Measurements from ENCODE around the gene ARTN.

Gene ARTN

GRCh38 chr1:43938383-43938782 lies 4.8 kb downstream of the ARTN start:
- Histone ChIP-seq H3K27me3 (ENCODE audit: control insufficient read depth in 1 of 2, insufficient read depth in 2 of 2, low read length in 2 of 2) (peaks cover 5 to 8% of the 10 kb centered on the region in 2 donors), H3K9me3 (ENCODE audit: low read length) (no peaks in the 10 kb centered on the region), H3K4me1 (ENCODE audit: insufficient read depth, low read length) (peaks cover 24% of the 10 kb centered on the region), H3K9ac (ENCODE audit: low read length) (no peak overlapping the region), H3K4me3 (ENCODE audit: low read depth in 1 of 2, low read length in 2 of 2) (no peak overlapping the region), H3K27ac (ENCODE audit: low read depth, low read length) (no peak overlapping the region), H3K36me3 (ENCODE audit: insufficient read depth, low read length) (no peaks in the 10 kb centered on the region)

- Histone ChIP-seq H3K4me1 (ENCODE audit: insufficient read depth, low read length) (peaks cover 17% of the 10 kb centered on the region), H3K4me3 (ENCODE audit: low read depth in 1 of 2, low read length in 2 of 2) (no peak overlapping the region), H3K27ac (ENCODE audit: low read depth, low read length) (no peak overlapping the region), H3K27me3 (ENCODE audit: control insufficient read depth in 1 of 2, insufficient read depth in 2 of 2, low read length in 2 of 2) (peaks cover 1 to 2% of the 10 kb centered on the region in 2 donors), H3K9me3 (ENCODE audit: low read length) (no peaks in the 10 kb centered on the region), H3K9ac (ENCODE audit: low read length) (no peak overlapping the region), H3K36me3 (ENCODE audit: insufficient read depth, low read length) (no peaks in the 10 kb centered on the region)
Observed at GRCh38 chr1:43938892-43939587, 5.4 kb downstream of the ARTN start.

- H3K4me3 ChIP-seq (ENCODE audit: low read depth in 1 of 2, low read length in 2 of 2): no peak overlapping the region
- H3K27me3 ChIP-seq (ENCODE audit: control insufficient read depth in 1 of 2, insufficient read depth in 2 of 2, low read length in 2 of 2): no peaks in the 10 kb centered on the region
- no peak overlapping the region for H3K27ac ChIP-seq (ENCODE audit: low read depth, low read length)
- H3K9ac ChIP-seq (ENCODE audit: low read length): no peak overlapping the region
- H3K9me3 ChIP-seq (ENCODE audit: low read length): no peaks in the 10 kb centered on the region
- peaks cover 8% of the 10 kb centered on the region for H3K4me1 ChIP-seq (ENCODE audit: insufficient read depth, low read length)
- no peaks in the 10 kb centered on the region for H3K36me3 ChIP-seq (ENCODE audit: insufficient read depth, low read length)
Observed at GRCh38 chr1:43942411-43942810, 8.8 kb downstream of the ARTN start.

GRCh38 chr1:43944860-43945259 lies 11.3 kb downstream of the ARTN start:
- Histone ChIP-seq H3K4me1 (ENCODE audit: insufficient read depth, low read length) (peaks cover 23% of the 10 kb centered on the region), H3K27ac (ENCODE audit: low read depth, low read length) (no peak overlapping the region), H3K36me3 (ENCODE audit: insufficient read depth, low read length) (no peaks in the 10 kb centered on the region), H3K9ac (ENCODE audit: low read length) (no peak overlapping the region), H3K27me3 (ENCODE audit: control insufficient read depth in 1 of 2, insufficient read depth in 2 of 2, low read length in 2 of 2) (no peaks in the 10 kb centered on the region), H3K4me3 (ENCODE audit: low read depth in 1 of 2, low read length in 2 of 2) (no peak overlapping the region), H3K9me3 (ENCODE audit: low read length) (no peaks in the 10 kb centered on the region)

GRCh38 chr1:43945674-43946235 lies 12.2 kb downstream of the ARTN start:
- peak overlapping the region; percentile 93 to 95 for H3K4me3 ChIP-seq (ENCODE audit: low read depth in 1 of 2, low read length in 2 of 2)
- H3K36me3 ChIP-seq (ENCODE audit: insufficient read depth, low read length): peaks cover 2% of the 10 kb centered on the region
- no peaks in the 10 kb centered on the region for H3K27me3 ChIP-seq (ENCODE audit: control insufficient read depth in 1 of 2, insufficient read depth in 2 of 2, low read length in 2 of 2)
- H3K27ac ChIP-seq (ENCODE audit: low read depth, low read length): peak overlapping the region; percentile 95
- H3K9ac ChIP-seq (ENCODE audit: low read length): peak overlapping the region; percentile 72
- H3K4me1 ChIP-seq (ENCODE audit: insufficient read depth, low read length): peaks cover 23% of the 10 kb centered on the region
- H3K9me3 ChIP-seq (ENCODE audit: low read length): no peaks in the 10 kb centered on the region

GRCh38 chr1:43946236-43947060 lies 12.8 kb downstream of the ARTN start, which contains the start of gene IPO13:
Gene IPO13 (plus strand): TSS chr1:43946950. CDS start chr1:43947601, 651 bp downstream.
- Histone ChIP-seq H3K9me3 (ENCODE audit: low read length) (no peaks in the 10 kb centered on the region), H3K9ac (ENCODE audit: low read length) (peak within 1 kb of the TSS; percentile 72), H3K4me3 (ENCODE audit: low read depth in 1 of 2, low read length in 2 of 2) (peak within 1 kb of the TSS; percentile 93 to 95), H3K27ac (ENCODE audit: low read depth, low read length) (peak within 1 kb of the TSS; percentile 95), H3K27me3 (ENCODE audit: control insufficient read depth in 1 of 2, insufficient read depth in 2 of 2, low read length in 2 of 2) (no peaks in the 10 kb centered on the region), H3K4me1 (ENCODE audit: insufficient read depth, low read length) (peaks cover 23% of the 10 kb centered on the region), H3K36me3 (ENCODE audit: insufficient read depth, low read length) (peaks cover 7% of the 10 kb centered on the region)

GRCh38 chr1:43947061-43947873 lies 13.7 kb downstream of the ARTN start:
- Histone ChIP-seq H3K36me3 (ENCODE audit: insufficient read depth, low read length) (peaks cover 7% of the 10 kb centered on the region), H3K9me3 (ENCODE audit: low read length) (no peaks in the 10 kb centered on the region), H3K27ac (ENCODE audit: low read depth, low read length) (peak overlapping the region; percentile 95), H3K4me3 (ENCODE audit: low read depth in 1 of 2, low read length in 2 of 2) (peak overlapping the region; percentile 93 to 95), H3K9ac (ENCODE audit: low read length) (peak overlapping the region; percentile 72), H3K27me3 (ENCODE audit: control insufficient read depth in 1 of 2, insufficient read depth in 2 of 2, low read length in 2 of 2) (no peaks in the 10 kb centered on the region), H3K4me1 (ENCODE audit: insufficient read depth, low read length) (peaks cover 23% of the 10 kb centered on the region)

- Histone ChIP-seq H3K4me1 (ENCODE audit: insufficient read depth, low read length) (peaks cover 23% of the 10 kb centered on the region), H3K27me3 (ENCODE audit: control insufficient read depth in 1 of 2, insufficient read depth in 2 of 2, low read length in 2 of 2) (no peaks in the 10 kb centered on the region), H3K36me3 (ENCODE audit: insufficient read depth, low read length) (peaks cover 7% of the 10 kb centered on the region), H3K9ac (ENCODE audit: low read length) (no peak overlapping the region), H3K4me3 (ENCODE audit: low read depth in 1 of 2, low read length in 2 of 2) (peak overlapping the region in 1 of 2 donors; percentile 95), H3K27ac (ENCODE audit: low read depth, low read length) (peak overlapping the region; percentile 95), H3K9me3 (ENCODE audit: low read length) (no peaks in the 10 kb centered on the region)
Observed at GRCh38 chr1:43947874-43948437, 14.4 kb downstream of the ARTN start.

GRCh38 chr1:43949678-43950077 lies 16.1 kb downstream of the ARTN start:
- peaks cover 7% of the 10 kb centered on the region for H3K36me3 ChIP-seq (ENCODE audit: insufficient read depth, low read length)
- no peak overlapping the region for H3K4me3 ChIP-seq (ENCODE audit: low read depth in 1 of 2, low read length in 2 of 2)
- H3K9me3 ChIP-seq (ENCODE audit: low read length): no peaks in the 10 kb centered on the region
- no peaks in the 10 kb centered on the region for H3K27me3 ChIP-seq (ENCODE audit: control insufficient read depth in 1 of 2, insufficient read depth in 2 of 2, low read length in 2 of 2)
- no peak overlapping the region for H3K27ac ChIP-seq (ENCODE audit: low read depth, low read length)
- peaks cover 20% of the 10 kb centered on the region for H3K4me1 ChIP-seq (ENCODE audit: insufficient read depth, low read length)
- no peak overlapping the region for H3K9ac ChIP-seq (ENCODE audit: low read length)

- H3K4me1 ChIP-seq (ENCODE audit: insufficient read depth, low read length): peaks cover 16% of the 10 kb centered on the region
- H3K4me3 ChIP-seq (ENCODE audit: low read depth in 1 of 2, low read length in 2 of 2): no peak overlapping the region
- H3K9me3 ChIP-seq (ENCODE audit: low read length): no peaks in the 10 kb centered on the region
- peaks cover 7% of the 10 kb centered on the region for H3K36me3 ChIP-seq (ENCODE audit: insufficient read depth, low read length)
- H3K27me3 ChIP-seq (ENCODE audit: control insufficient read depth in 1 of 2, insufficient read depth in 2 of 2, low read length in 2 of 2): no peaks in the 10 kb centered on the region
- no peak overlapping the region for H3K9ac ChIP-seq (ENCODE audit: low read length)
- no peak overlapping the region for H3K27ac ChIP-seq (ENCODE audit: low read depth, low read length)
Observed at GRCh38 chr1:43951021-43951985, 17.7 kb downstream of the ARTN start.

All from muscle layer of colon (tissue), 2 donors.